ENCODE results near the gene MNAT1.
"Not testable (repeated sequence)": the region's sequence is repeated elsewhere in the genome, so short reads cannot be mapped to it uniquely, and the experiment has no call there.

Gene MNAT1

DNA sequence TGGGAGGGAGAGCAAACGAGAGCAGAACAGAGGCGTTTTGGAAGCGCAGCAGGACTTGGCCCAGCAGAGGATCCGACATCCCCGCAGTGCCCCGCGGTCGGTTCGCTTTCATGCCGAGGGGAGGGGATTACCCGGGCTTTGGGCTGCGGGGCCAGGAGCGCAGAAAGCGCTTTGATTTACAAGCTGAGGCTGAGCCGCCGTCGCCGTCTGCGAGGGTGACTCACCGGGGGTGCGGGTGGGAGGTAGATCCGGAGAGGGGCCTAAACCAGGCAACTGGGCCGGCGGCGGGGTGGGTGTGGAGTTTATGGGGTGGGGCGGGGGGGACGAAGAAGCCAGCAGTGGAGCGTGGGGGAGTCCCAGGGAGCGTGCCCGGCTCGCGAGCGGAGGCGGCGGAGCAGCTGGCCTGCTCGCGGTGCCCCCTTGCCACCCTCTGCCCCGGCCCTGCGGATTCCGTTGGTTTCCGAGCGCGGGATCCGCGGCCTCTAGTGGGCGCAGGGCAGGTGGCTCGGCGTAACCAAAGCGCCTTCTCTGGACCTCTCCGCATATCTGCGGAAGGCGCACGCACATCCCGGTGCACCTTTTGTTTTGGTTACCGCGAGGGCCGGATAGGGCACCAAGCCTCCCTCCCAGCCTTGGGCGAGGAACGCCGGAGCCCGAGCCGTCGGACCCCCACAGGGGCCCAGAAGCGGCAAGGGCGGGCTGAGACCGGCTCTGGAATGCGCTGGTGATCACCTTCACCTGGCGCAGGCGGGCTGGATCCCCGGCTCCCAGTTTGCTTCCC lies 13.0 kb upstream of the MNAT1 start:
- peaks cover 26% of the 10 kb centered on the region for H3K27me3 ChIP-seq
- no peaks in the 10 kb centered on the region for H3K36me3 ChIP-seq
- H3K4me3 ChIP-seq (ENCODE audit: low read depth, low read length) = peak overlapping the region; percentile 87
- TF ChIP-seq, protein P1, sequence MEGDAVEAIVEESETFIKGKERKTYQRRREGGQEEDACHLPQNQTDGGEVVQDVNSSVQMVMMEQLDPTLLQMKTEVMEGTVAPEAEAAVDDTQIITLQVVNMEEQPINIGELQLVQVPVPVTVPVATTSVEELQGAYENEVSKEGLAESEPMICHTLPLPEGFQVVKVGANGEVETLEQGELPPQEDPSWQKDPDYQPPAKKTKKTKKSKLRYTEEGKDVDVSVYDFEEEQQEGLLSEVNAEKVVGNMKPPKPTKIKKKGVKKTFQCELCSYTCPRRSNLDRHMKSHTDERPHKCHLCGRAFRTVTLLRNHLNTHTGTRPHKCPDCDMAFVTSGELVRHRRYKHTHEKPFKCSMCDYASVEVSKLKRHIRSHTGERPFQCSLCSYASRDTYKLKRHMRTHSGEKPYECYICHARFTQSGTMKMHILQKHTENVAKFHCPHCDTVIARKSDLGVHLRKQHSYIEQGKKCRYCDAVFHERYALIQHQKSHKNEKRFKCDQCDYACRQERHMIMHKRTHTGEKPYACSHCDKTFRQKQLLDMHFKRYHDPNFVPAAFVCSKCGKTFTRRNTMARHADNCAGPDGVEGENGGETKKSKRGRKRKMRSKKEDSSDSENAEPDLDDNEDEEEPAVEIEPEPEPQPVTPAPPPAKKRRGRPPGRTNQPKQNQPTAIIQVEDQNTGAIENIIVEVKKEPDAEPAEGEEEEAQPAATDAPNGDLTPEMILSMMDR (IDR thresholded peaks at IDR 0.05; ENCODE audit: low read depth, low read length) = peak; percentile 47
- no peaks in the 10 kb centered on the region for H3K4me1 ChIP-seq
- H3K9me3 ChIP-seq = no peaks in the 10 kb centered on the region
- DNase-seq = peak; percentile 50

DNA sequence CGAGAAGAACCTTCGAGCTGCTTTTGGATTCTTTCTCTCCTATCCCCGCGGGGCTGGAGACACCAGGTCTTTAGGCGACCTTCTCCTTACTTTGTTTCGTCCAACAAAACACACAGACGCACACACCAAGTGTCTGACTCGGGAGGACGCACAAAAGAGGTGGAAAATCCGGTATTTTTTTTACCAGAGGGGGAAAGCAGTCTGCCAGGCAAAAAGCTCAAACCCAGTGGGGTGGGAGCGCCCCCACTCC lies 12.5 kb upstream of the MNAT1 start:
- TF ChIP-seq, protein P1 (IDR thresholded peaks at IDR 0.05; ENCODE audit: low read depth, low read length) = no peak
- Histone ChIP-seq H3K4me1 (no peaks in the 10 kb centered on the region), H3K36me3 (no peaks in the 10 kb centered on the region), H3K27me3 (peaks cover 26% of the 10 kb centered on the region), H3K9me3 (no peaks in the 10 kb centered on the region), H3K4me3 (ENCODE audit: low read depth, low read length) (peak overlapping the region; percentile 87)
- no peak for DNase-seq

DNA sequence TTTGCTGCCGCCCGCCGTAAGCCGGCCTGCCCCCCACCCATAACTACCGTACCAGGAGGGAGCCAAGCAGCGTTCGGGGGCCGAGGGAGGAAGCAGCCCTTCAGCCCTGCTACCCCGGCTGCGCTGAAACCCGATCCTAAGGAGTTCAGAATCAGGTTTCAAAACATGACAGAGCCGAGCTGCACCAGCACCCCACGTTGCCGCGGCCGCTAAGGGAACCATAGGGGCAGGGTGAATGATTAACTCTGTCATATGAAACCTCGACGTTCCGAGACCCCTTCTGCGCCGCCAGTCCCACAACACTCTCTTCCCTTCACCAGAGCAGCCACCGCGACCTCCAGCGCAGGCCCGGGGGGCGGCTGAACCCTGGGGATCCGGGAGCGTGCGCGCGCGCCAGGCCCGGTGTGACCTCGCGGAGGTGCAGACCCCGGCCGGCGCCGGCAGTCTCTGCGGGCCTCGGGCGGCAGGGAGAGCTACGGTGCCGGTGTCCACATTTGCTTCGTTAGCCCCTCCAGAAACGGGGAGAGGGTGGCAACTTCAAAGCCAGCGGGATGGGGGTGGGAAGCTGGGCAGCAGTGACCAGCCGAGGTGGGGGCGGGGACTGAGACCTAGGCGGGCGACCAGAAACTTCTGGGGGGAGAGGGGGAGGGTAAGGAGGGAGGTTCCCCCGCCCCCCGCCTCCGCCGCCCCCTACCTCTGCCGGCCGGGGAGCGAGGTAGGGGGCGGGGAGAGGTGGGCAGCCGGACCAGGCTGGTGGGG lies 12.0 kb upstream of the MNAT1 start:
- TF ChIP-seq, protein P1 (IDR thresholded peaks at IDR 0.05; ENCODE audit: low read depth, low read length) = no peak
- peak; percentile 43 for DNase-seq
- H3K4me3 ChIP-seq (ENCODE audit: low read depth, low read length) = peak overlapping the region; percentile 87
- no peaks in the 10 kb centered on the region for H3K36me3 ChIP-seq
- H3K9me3 ChIP-seq = no peaks in the 10 kb centered on the region
- peaks cover 26% of the 10 kb centered on the region for H3K27me3 ChIP-seq
- H3K4me1 ChIP-seq = no peaks in the 10 kb centered on the region

DNA sequence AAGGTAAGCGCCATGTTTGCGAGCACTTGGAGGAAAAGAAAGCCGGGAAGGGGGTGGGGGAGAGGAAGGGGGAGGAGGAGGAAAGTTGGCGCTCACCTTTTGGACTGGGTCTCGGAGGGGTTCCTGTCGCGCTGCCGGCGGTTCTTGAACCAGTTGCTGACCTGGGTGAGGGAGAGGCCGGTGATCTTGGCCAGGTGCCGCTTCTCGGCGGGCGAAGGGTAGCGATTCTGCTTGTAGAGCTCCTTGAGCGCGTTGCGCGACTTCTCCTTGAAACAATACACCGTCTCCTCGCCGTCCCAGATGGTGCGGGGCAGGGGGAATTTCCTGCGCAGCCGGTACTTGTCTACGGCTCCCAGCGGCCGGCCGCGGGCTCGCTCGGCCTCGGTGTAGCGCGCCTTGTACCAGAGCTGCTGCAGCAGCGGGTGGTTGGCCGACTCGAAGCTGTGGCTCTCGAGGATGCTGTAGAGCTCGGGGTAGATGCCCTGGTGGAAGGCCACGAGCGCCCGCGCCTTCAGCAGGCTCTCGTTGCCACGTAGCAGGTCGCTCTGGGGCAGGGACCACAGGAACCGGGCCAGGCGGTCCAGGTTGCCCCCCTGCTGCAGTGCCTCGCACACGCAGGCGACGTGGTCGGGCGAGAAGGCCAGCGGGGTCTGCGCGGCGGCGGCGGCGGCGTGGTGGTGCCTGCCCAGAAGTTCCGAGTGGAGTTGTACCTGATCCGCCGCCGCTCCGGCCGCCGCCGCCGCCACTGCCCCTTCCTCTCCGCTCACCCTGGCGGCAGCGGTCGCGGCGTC lies 11.2 kb upstream of the MNAT1 start:
- Histone ChIP-seq H3K36me3 (no peaks in the 10 kb centered on the region), H3K27me3 (peaks cover 26% of the 10 kb centered on the region), H3K4me3 (ENCODE audit: low read depth, low read length) (peak overlapping the region; percentile 87), H3K4me1 (no peaks in the 10 kb centered on the region), H3K9me3 (no peaks in the 10 kb centered on the region)
- TF ChIP-seq, protein P1 (IDR thresholded peaks at IDR 0.05; ENCODE audit: low read depth, low read length) = no peak
- peak; percentile 59 for DNase-seq

DNA sequence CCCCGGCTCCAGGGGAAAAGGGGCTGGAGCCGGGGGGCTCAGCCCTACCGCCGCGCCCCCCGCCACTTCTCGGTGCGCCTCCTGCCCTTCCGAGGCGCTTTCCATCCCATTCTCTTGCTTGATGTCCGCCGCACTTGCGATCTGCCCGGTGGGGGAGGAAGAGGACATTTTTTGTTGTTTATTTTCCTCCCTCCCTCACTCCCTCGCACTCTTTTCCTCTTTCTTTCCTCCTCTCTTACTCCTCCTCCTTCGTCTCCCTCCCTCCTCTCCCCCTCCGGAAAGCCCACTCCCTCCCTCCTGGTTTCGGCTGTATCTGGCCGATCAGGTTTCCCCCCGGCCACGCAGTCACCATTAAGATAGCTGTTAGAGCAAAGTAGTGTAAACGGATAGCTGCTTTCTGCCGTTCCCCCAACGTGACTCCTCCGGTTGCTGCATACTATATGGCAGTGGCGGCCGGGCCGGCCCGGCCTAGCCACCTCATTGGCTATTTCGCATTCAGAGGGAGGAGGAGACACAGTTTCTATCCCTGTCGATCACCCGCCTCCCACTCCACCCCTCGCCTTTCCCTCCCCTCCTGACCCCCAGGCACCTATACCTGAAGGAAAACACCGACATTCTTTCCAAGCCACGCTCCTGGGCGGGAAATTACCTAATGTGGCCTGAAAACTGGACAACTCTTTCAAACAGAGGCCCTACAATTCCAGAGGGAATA lies 10.5 kb upstream of the MNAT1 start, which contains the start of gene SIX4:
TSS of gene SIX4 (minus strand) at position 445 of the 712 bp plus-strand sequence. CDS start at position 168, 277 bp downstream.
- Histone ChIP-seq H3K36me3 (no peaks in the 10 kb centered on the region), H3K4me1 (no peaks in the 10 kb centered on the region), H3K27me3 (peaks cover 26% of the 10 kb centered on the region), H3K4me3 (ENCODE audit: low read depth, low read length) (peak within 1 kb of the TSS; percentile 87), H3K9me3 (no peaks in the 10 kb centered on the region)
- TF ChIP-seq, protein P1 (IDR thresholded peaks at IDR 0.05; ENCODE audit: low read depth, low read length) = no peak
- DNase-seq = peak; percentile 76

DNA sequence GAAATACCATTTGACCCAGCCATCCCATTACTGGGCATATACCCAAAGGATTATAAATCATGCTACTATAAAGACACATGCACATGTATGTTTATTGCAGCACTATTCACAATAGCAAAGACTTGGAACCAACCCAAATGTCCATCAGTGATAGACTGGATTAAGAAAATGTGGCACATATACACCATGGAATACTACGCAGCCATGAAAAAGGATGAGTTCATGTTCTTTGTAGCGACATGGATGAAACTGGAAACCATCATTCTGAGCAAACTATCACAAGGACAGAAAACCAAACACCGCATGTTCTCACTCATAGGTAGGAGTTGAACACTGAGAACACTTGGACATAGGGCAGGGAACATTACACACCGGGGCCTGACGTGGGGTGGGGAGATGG lies 3.3 kb upstream of the MNAT1 start:
- H3K36me3 ChIP-seq; H3K4me1 ChIP-seq; H3K4me3 ChIP-seq (ENCODE audit: low read depth, low read length); DNase-seq; H3K9me3 ChIP-seq; H3K27me3 ChIP-seq: not testable (repeated sequence)

Measured in BE2C (cell line).